Esophagus mucosa (tissue), 1 donor: ENCODE results near the gene FRAS1. TPM values are rescaled to one million over a fixed set of nuclear protein-coding genes. Genes with fewer than 3 reads are reported as not detected.
"Not testable (repeated sequence)": the region's sequence is repeated elsewhere in the genome, so short reads cannot be mapped to it uniquely, and the experiment has no call there.

ENCODE experiments used
- ATAC-seq: fragments of 200-7000 bp; cut with Tn5 transposase; one replicate; pipeline ENCODE4 v1.9.1; 2020
- total RNA-seq: library from RNA; stranded (reverse); gene quantifications from one replicate; pipeline ENCODE4 v1.2.4, GENCODE V29; 2023
- donor health status: DM: yes; HTN: yes; CAD: no.

FRAS1 gene
- total RNA-seq, 1 donor from 2014 or later, result 2.6 TPM

- peak; percentile 47 for ATAC-seq
These were observed 460.0 kb downstream of the FRAS1 start for GRCh38 chr4:78517050-78517652.

GRCh38 chr4:78518561-78518960, 461.4 kb downstream of the FRAS1 start:
- ATAC-seq, result no peak

GRCh38 chr4:78519962-78520361, 462.8 kb downstream of the FRAS1 start:
- ATAC-seq, result no peak

GRCh38 chr4:78520808-78521226, 463.7 kb downstream of the FRAS1 start:
- ATAC-seq, result no peak

GRCh38 chr4:78524009-78524408, 466.9 kb downstream of the FRAS1 start:
- no peak for ATAC-seq

GRCh38 chr4:78525559-78525958, 468.4 kb downstream of the FRAS1 start:
- ATAC-seq, result no peak

- no peak for ATAC-seq
These were observed 470.0 kb downstream of the FRAS1 start for GRCh38 chr4:78527103-78527502.

GRCh38 chr4:78527555-78527954, 470.4 kb downstream of the FRAS1 start:
- ATAC-seq, result no peak

GRCh38 chr4:78528327-78528726, 471.2 kb downstream of the FRAS1 start:
- no peak for ATAC-seq

GRCh38 chr4:78529569-78530209, 472.6 kb downstream of the FRAS1 start:
- ATAC-seq, result peak; percentile 66

GRCh38 chr4:78532046-78532445, 474.9 kb downstream of the FRAS1 start:
- ATAC-seq, result no peak

GRCh38 chr4:78533854-78534253, 476.7 kb downstream of the FRAS1 start:
- ATAC-seq, result no peak

GRCh38 chr4:78534286-78534955, 477.3 kb downstream of the FRAS1 start:
- peak; percentile 68 for ATAC-seq

GRCh38 chr4:78542373-78542772, 485.2 kb downstream of the FRAS1 start:
- ATAC-seq, result peak; percentile 76

- no peak for ATAC-seq
These were observed 486.5 kb downstream of the FRAS1 start for GRCh38 chr4:78543424-78544125.

- no peak for ATAC-seq
These were observed 487.6 kb downstream of the FRAS1 start for GRCh38 chr4:78544678-78545077.

- ATAC-seq, result no peak
These were observed 488.4 kb downstream of the FRAS1 start for GRCh38 chr4:78545275-78546246.

GRCh38 chr4:78547899-78548298, 490.8 kb downstream of the FRAS1 start:
- not testable (repeated sequence) for ATAC-seq

GRCh38 chr4:78548889-78549288, 491.8 kb downstream of the FRAS1 start:
- not testable (repeated sequence) for ATAC-seq

- peak; percentile 86 for ATAC-seq
These were observed 494.6 kb downstream of the FRAS1 start, which contains the start of gene ANXA3 for GRCh38 chr4:78551420-78552351. Gene ANXA3, plus strand, starts transcription at chr4:78551770. Its CDS starts 2,704 bp downstream, at chr4:78554474.
